GM06990 (cell line): ENCODE measurements around the gene MALRD1.

Experiments
- DNase-seq: peaks from one replicate; pipeline ENCODE4 v3.0.0-alpha.2; 2011; ENCODE audit not compliant: insufficient read length; ENCODE audit errors: extremely low read depth
- H3K27me3 ChIP-seq: replicated peaks from 2 replicates; pipeline ENCODE4 v1.6.0; 2011; ENCODE audit warnings: low read length; ENCODE audit not compliant: control insufficient read depth, insufficient read depth
- H3K36me3 ChIP-seq: 2 replicates; pipeline ENCODE4 v1.5.1; 2011; ENCODE audit warnings: low read length; ENCODE audit not compliant: control insufficient read depth, insufficient read depth
- H3K4me3 ChIP-seq: replicated peaks from 2 replicates; pipeline ENCODE4 v1.5.1; 2011; ENCODE audit warnings: low read depth, mild to moderate bottlenecking, control low read depth, low read length
- TF ChIP-seq, protein P1 (sequence below): IDR thresholded peaks from 2 replicates; pipeline ENCODE4 v1.5.1; 2011; ENCODE audit warnings: low read length, control low read depth, mild to moderate bottlenecking, inconsistent platforms; ENCODE audit not compliant: insufficient read depth, poor library complexity, severe bottlenecking

The MALRD1 gene

DNA sequence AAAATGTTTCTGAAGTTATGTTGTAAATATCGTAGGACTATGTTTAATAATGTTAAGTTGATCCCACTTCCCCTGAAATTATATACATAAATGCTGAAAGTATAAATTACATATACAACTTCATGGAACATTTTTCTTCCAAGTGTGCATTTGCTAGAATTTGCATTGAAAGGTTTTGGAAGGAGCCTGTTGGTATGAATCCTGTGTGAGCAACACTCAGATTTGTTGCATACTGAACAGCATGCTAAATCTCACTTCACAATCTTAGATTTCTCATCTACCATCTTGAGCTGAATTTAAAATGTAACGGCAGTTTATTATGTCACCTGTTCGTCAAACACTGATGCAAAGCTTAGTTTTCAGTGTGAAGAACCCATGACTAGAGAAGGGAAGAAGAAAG is 172.6 kb downstream of the MALRD1 start:
- TF ChIP-seq, protein P1, sequence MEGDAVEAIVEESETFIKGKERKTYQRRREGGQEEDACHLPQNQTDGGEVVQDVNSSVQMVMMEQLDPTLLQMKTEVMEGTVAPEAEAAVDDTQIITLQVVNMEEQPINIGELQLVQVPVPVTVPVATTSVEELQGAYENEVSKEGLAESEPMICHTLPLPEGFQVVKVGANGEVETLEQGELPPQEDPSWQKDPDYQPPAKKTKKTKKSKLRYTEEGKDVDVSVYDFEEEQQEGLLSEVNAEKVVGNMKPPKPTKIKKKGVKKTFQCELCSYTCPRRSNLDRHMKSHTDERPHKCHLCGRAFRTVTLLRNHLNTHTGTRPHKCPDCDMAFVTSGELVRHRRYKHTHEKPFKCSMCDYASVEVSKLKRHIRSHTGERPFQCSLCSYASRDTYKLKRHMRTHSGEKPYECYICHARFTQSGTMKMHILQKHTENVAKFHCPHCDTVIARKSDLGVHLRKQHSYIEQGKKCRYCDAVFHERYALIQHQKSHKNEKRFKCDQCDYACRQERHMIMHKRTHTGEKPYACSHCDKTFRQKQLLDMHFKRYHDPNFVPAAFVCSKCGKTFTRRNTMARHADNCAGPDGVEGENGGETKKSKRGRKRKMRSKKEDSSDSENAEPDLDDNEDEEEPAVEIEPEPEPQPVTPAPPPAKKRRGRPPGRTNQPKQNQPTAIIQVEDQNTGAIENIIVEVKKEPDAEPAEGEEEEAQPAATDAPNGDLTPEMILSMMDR: no peak
- Histone ChIP-seq H3K36me3 (no peaks in the 10 kb centered on the region), H3K27me3 (no peaks in the 10 kb centered on the region), H3K4me3 (no peak overlapping the region)
- no peak for DNase-seq

DNA sequence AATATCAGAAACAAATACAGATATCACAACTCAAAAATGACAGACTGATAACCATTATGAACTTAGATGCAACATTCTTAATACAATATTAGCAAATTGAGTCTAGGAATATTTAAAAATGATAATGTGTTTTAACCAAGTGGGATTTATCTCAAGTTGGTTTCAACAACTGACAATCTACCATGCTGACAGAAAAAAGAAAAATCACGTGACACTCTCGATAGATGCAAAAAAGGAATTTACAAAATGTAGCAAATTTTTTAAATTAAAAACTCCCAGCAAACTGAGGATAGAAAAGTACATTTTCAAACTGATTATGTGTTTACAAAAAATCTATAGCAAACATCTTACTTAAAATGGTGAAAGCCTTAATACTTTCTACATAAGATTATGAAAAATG is 177.4 kb downstream of the MALRD1 start:
- H3K27me3 ChIP-seq: no peaks in the 10 kb centered on the region
- H3K36me3 ChIP-seq: no peaks in the 10 kb centered on the region
- no peak for DNase-seq
- TF ChIP-seq, protein P1: no peak
- no peak overlapping the region for H3K4me3 ChIP-seq

DNA sequence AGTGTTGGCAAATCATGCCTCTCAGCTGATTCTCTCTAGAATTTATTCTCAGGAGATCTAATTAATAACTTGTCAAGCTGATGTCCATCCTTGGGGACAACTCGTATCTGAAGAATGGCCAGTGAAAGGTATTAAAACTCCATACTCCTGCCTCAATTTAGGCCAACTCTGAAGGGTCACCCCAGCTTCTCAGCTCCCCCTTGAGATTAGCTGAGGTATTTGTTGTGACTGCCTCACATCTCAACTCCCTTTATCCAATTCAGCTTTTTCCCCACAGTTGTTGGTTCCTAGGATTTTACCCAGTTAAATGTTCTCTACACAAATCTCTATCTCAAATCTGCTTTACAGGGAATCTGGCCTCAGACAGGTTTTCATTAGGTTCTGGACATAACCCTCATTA is 182.4 kb downstream of the MALRD1 start:
- Histone ChIP-seq H3K27me3 (no peaks in the 10 kb centered on the region), H3K36me3 (no peaks in the 10 kb centered on the region), H3K4me3 (no peak overlapping the region)
- TF ChIP-seq, protein P1: no peak
- no peak for DNase-seq

DNA sequence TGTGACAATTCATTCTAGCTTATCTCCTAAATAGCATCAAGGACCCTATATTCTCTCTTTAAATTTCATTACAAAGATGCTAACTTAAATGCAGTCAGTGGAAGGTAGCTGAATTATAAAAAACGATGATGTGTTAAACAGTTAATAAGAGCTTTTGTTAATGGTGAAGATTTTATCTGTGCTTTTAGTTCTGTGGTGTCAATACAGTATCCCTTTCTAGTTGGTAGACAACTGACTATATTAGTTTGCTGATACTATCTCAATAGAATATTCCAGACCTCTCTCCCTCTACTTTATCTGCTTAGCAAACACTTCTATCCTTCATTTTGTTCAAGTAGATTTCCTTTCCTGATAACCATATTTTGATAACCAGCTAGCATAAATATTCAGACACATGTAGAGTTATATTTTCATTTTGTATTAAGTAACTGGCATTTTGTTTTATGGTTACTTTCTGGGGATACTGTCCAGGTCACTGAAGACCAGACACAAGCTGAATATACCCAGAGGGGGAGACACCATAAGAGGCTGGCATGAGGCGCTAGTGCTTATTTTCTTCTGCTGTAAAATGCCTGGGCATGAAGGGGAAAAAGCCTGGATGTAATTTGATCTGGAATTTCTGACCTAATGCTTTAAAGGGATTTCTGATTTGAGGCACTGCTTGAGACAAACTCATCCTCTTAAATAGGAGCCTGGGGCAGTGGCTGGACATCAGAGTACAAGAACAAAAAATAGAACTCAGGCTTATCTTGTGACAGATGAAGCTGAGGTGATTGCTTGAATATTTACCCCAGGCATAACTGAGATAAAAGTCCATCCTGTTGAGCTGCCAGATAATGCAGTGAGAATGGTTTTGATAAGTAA is 197.5 kb downstream of the MALRD1 start:
- no peak for DNase-seq
- TF ChIP-seq, protein P1: no peak
- Histone ChIP-seq H3K4me3 (no peak overlapping the region), H3K27me3 (no peaks in the 10 kb centered on the region), H3K36me3 (no peaks in the 10 kb centered on the region)

DNA sequence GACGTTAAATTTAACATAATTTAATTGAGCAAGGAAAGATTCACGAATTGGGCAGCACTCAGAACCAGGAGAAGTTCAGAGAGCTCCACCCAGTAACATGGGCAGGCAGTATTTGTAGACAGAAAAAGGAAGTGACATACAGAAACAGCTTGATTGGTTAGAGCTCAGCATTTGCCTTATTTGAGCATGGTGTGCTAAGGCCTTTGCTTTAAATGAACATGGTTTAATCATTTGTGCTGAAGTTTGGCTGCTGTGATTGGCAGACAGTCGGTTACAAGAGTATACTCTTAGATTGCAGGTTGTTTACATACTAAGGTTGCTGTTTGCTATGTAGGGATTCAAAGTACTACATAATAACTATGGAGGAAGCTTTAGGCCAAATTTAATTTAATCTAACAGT is 199.2 kb downstream of the MALRD1 start:
- no peak overlapping the region for H3K4me3 ChIP-seq

More for the DNA sequence above, 199.2 kb downstream of the MALRD1 start:
- TF ChIP-seq, protein P1: no peak
- H3K36me3 ChIP-seq: no peaks in the 10 kb centered on the region
- no peak for DNase-seq
- H3K27me3 ChIP-seq: no peaks in the 10 kb centered on the region
